ENCODE results near the gene C22orf39. TPM values are rescaled to one million over a fixed set of nuclear protein-coding genes. Genes with fewer than 3 reads are reported as not detected.
A peak's percentile ranks its signal among the peaks of the same experiment; 100 is the strongest.

Gene C22orf39
- total and polyA plus RNA-seq, 10 of the 15 experiments (the other 5 are each of a cell fraction or from before 2014, with no cell fraction given) = 6.7 to 47.0 (median 26.5) TPM

- POLR2A ChIA-PET = interaction anchor here (1.5 kb wide), 1 partner anchor 49 kb away, joined by 3 read pairs; the partner anchor contains the start of gene MRPL40
- Histone ChIP-seq H4K20me1 (ENCODE audit: control insufficient read depth, insufficient read depth) (no peaks in the 10 kb centered on the region; the same call in 1 of the 2 replicates), H3K27me3 (replicated peaks in 1 of 2; ENCODE audit: control insufficient read depth in 2 of 2, insufficient read depth in 2 of 2, low read length in 1 of 2) (no peaks in the 10 kb centered on the region), H3K4me3 (peak overlapping the region; percentile 85), H3K4me1 (ENCODE audit: control insufficient read depth, insufficient read depth, low read length) (no peaks in the 10 kb centered on the region), H3K79me2 (ENCODE audit: control insufficient read depth, insufficient read depth, low read length) (peaks cover 38% of the 10 kb centered on the region), H2AFZ (ENCODE audit: control insufficient read depth, low read depth, low read length) (no peak overlapping the region), H3K9me3 (replicated peaks; ENCODE audit: control insufficient read depth, insufficient read depth, low read length) (no peaks in the 10 kb centered on the region), H3K4me2 (ENCODE audit: control insufficient read depth, insufficient read depth) (peak overlapping the region; percentile 71), H3K27ac (ENCODE audit: control insufficient read depth, insufficient read depth) (no peak overlapping the region), H3K36me3 (ENCODE audit: control insufficient read depth in 2 of 2, insufficient read depth in 2 of 2, low read length in 1 of 2) (peaks cover 6 to 8% of the 10 kb centered on the region in 2 experiments; a peak in 3 of 4 replicates), H3K9ac (ENCODE audit: control insufficient read depth, insufficient read depth, low read length) (peak overlapping the region; percentile 80)
- intact Hi-C loops (cut with micrococcal nuclease; ENCODE audit: unreplicated experiment) = no loop called here
- no peak for FAIRE-seq
- no peak for ATAC-seq
- SMC1A ChIA-PET (ENCODE audit: uncharacterized antibody, unreplicated experiment) = interaction anchor here (1.5 to 2.0 kb wide), 4 partner anchors 21 to 335 kb away, joined by 4 to 8 read pairs (median 4); partner anchors contain the start of gene ESS2
- no peak for TF ChIP-seq PML (IDR thresholded peaks at IDR 0.05; ENCODE audit: low read length)
- no peak for TF ChIP-seq SP1 (IDR thresholded peaks at IDR 0.05; ENCODE audit: low read depth, low read length)
- no peak for TF ChIP-seq CBX5 (IDR thresholded peaks at IDR 0.05; ENCODE audit: low read depth)
- no peak for TF ChIP-seq POLR2AphosphoS5 (IDR thresholded peaks at IDR 0.05; ENCODE audit: low read length)
- TF ChIP-seq, protein P1, sequence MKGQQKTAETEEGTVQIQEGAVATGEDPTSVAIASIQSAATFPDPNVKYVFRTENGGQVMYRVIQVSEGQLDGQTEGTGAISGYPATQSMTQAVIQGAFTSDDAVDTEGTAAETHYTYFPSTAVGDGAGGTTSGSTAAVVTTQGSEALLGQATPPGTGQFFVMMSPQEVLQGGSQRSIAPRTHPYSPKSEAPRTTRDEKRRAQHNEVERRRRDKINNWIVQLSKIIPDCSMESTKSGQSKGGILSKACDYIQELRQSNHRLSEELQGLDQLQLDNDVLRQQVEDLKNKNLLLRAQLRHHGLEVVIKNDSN (IDR thresholded peaks at IDR 0.05; ENCODE audit: borderline replicate concordance, extremely low read length, insufficient read depth, low read depth, low read length) = no peak
- TF ChIP-seq ZNF274 (IDR thresholded peaks at IDR 0.05; ENCODE audit: insufficient read depth, insufficient read length) = no peak
- no peak for TF ChIP-seq RBBP5 (conservative IDR thresholded peaks at IDR 0.05)
- TF ChIP-seq PAX5 (IDR thresholded peaks at IDR 0.05; ENCODE audit: borderline replicate concordance, low read depth, low read length) = no peak
- no peak for TF ChIP-seq STAT1 (conservative IDR thresholded peaks at IDR 0.05)
- no peak for TF ChIP-seq TAF1 (IDR thresholded peaks at IDR 0.05; ENCODE audit: borderline replicate concordance, low read depth, low read length)
- no peak for TF ChIP-seq CHD4 (IDR thresholded peaks at IDR 0.05)
- no peak for TF ChIP-seq CREM (IDR thresholded peaks at IDR 0.05; ENCODE audit: low read depth)
- no peak for TF ChIP-seq BMI1 (IDR thresholded peaks at IDR 0.05; ENCODE audit: borderline replicate concordance)
- no peak for TF ChIP-seq ETV6 (conservative IDR thresholded peaks at IDR 0.05 in 1 of 2, IDR thresholded peaks at IDR 0.05 in 1 of 2; ENCODE audit: borderline replicate concordance in 1 of 2, low read depth in 1 of 2)
- no peak for TF ChIP-seq SREBF1 (IDR thresholded peaks at IDR 0.05; ENCODE audit: low read length)
- TF ChIP-seq NRF1 (conservative IDR thresholded peaks at IDR 0.05; ENCODE audit: low read depth, low read length) = no peak
- TF ChIP-seq HDAC6 (IDR thresholded peaks at IDR 0.05; ENCODE audit: unreplicated experiment) = no peak
- RAD21 ChIA-PET (ENCODE audit: unreplicated experiment) = interaction anchor here (0.6 to 2.0 kb wide), 3 partner anchors 12 to 302 kb away, joined by 3 to 16 read pairs (median 3); partner anchors contain the start of gene SLC25A1
- no peak for DNase-seq (ENCODE audit: low read depth, low spot score)
- CTCF ChIA-PET = interaction anchor here (1.5 to 1.6 kb wide), 3 partner anchors 301 to 373 kb away, joined by 3 to 8 read pairs (median 4); partner anchors contain the start of gene SLC25A1
- no TSS peak for BruUV-seq (replicated peaks)
- in situ Hi-C loops (cut with MboI) = no loop called here
- WGBS (ENCODE audit: insufficient coverage, insufficient replicate concordance, low lambda C conversion rate, missing lambda C conversion rate) = 72% methylated on average over 10 of the region's 10 CpGs
Observed at GRCh38 chr22:19480789-19481188, 33.3 kb upstream of the C22orf39 start.
